CD14-positive monocyte (primary cell): ENCODE measurements around the gene MAK. TPM values are rescaled to one million over a fixed set of nuclear protein-coding genes. Genes with fewer than 3 reads are reported as not detected.

Experiments
- DNase-seq, 3 donors: peaks; one replicate each; pipeline ENCODE4 v3.0.0-alpha.2; 2011 to 2022
- H2AFZ ChIP-seq: 2 replicates; pipeline ENCODE4 v1.6.0; 2012; ENCODE audit warnings: mild to moderate bottlenecking, low read depth, low read length, inconsistent platforms; ENCODE audit not compliant: insufficient read depth, poor library complexity, severe bottlenecking
- H3K27ac ChIP-seq, 2 donors: 1 replicate in 1 of 2; 2 replicates in 1 of 2; pipeline ENCODE4 v1.5.1; 2012 to 2013; ENCODE audit warnings: low read length in 2 of 2, control low read depth in 1 of 2, inconsistent platforms in 1 of 2, low read depth in 1 of 2, mild to moderate bottlenecking in 1 of 2
- H3K27me3 ChIP-seq, 2 donors: one replicate each; pipeline versions ENCODE4 v1.6.0 to v1.6.1; 2011 to 2013; ENCODE audit warnings: low read length in 2 of 2; ENCODE audit not compliant: control insufficient read depth in 2 of 2, insufficient read depth in 2 of 2
- H3K36me3 ChIP-seq, 2 donors: replicated peaks in 1 of 2; 1 replicate in 1 of 2; 2 replicates in 1 of 2; pipeline versions ENCODE4 v1.5.1 to v1.6.1; 2012 to 2013; ENCODE audit warnings: low read length in 2 of 2, control low read depth in 1 of 2, inconsistent platforms in 1 of 2, mild to moderate bottlenecking in 1 of 2; ENCODE audit not compliant: insufficient read depth in 2 of 2, control insufficient read depth in 1 of 2
- H3K4me1 ChIP-seq, 2 donors: 1 replicate in 1 of 2; 2 replicates in 1 of 2; pipeline versions ENCODE4 v1.5.1 to v1.6.1; 2012 to 2013; ENCODE audit warnings: low read length in 2 of 2, control low read depth in 1 of 2, inconsistent platforms in 1 of 2, mild to moderate bottlenecking in 1 of 2, moderate library complexity in 1 of 2; ENCODE audit not compliant: insufficient read depth in 2 of 2, control insufficient read depth in 1 of 2
- H3K4me2 ChIP-seq: replicated peaks from 2 replicates; pipeline ENCODE3; 2012; ENCODE audit warnings: low read length, moderate library complexity, mild to moderate bottlenecking; ENCODE audit not compliant: poor library complexity, severe bottlenecking; ENCODE audit errors: extremely low read depth
- H3K4me3 ChIP-seq, 3 experiments: fragments of 200-600 bp in 1 of 3; sonication (generic) in 1 of 3; replicated peaks in 1 of 3; 1 replicate in 2 of 3; 2 replicates in 1 of 3; pipeline ENCODE4 v1.5.1; 2011 to 2013; ENCODE audit warnings: low read length in 3 of 3, mild to moderate bottlenecking in 3 of 3, control low read depth in 2 of 3, low read depth in 2 of 3, inconsistent platforms in 1 of 3, moderate library complexity in 1 of 3
- H3K79me2 ChIP-seq: 2 replicates; pipeline ENCODE4 v1.6.0; 2012; ENCODE audit warnings: mild to moderate bottlenecking, control low read depth, inconsistent platforms, low read length, moderate library complexity; ENCODE audit not compliant: insufficient read depth
- H3K9ac ChIP-seq: 2 replicates; pipeline ENCODE4 v1.6.0; 2017; ENCODE audit warnings: low read length, mild to moderate bottlenecking; ENCODE audit not compliant: insufficient read depth, poor library complexity, severe bottlenecking
- H3K9me3 ChIP-seq, 2 donors: replicated peaks in 1 of 2; 1 replicate in 1 of 2; 2 replicates in 1 of 2; pipeline versions ENCODE4 v1.5.1 to v1.6.1; 2012 to 2013; ENCODE audit warnings: low read length in 2 of 2, control low read depth in 1 of 2; ENCODE audit not compliant: control insufficient read depth in 1 of 2, insufficient read depth in 1 of 2
- H4K20me1 ChIP-seq: 2 replicates; pipeline ENCODE4 v1.6.0; 2012; ENCODE audit warnings: mild to moderate bottlenecking, low read length, control low read depth, moderate library complexity; ENCODE audit not compliant: insufficient read depth
- H3K27ac Mint-ChIP-seq, 7 donors: one replicate each; pipeline ENCODE4 v1.8.0; 2020; ENCODE audit warnings: mild to moderate bottlenecking in 7 of 7, mixed read lengths in 7 of 7, moderate library complexity in 6 of 7, inconsistent platforms in 2 of 7
- H3K27me3 Mint-ChIP-seq, 3 donors: one replicate each; pipeline ENCODE4 v1.8.0; 2021 to 2022; ENCODE audit warnings: low read depth in 3 of 3, mild to moderate bottlenecking in 3 of 3, mixed read lengths in 3 of 3, moderate library complexity in 3 of 3, inconsistent platforms in 1 of 3
- H3K36me3 Mint-ChIP-seq, 2 donors: one replicate each; pipeline ENCODE4 v1.8.0; 2020; ENCODE audit warnings: mixed read lengths in 2 of 2, inconsistent platforms in 1 of 2, mild to moderate bottlenecking in 1 of 2
- H3K4me1 Mint-ChIP-seq: one replicate; pipeline ENCODE4 v1.8.0; 2020; ENCODE audit warnings: mild to moderate bottlenecking, mixed read lengths
- H3K4me3 Mint-ChIP-seq, 2 donors: one replicate each; pipeline ENCODE4 v1.8.0; 2020; ENCODE audit warnings: mild to moderate bottlenecking in 2 of 2, mixed read lengths in 2 of 2, moderate library complexity in 1 of 2
- H3K9me3 Mint-ChIP-seq, 7 donors: one replicate each; pipeline ENCODE4 v1.8.0; 2020 to 2022; ENCODE audit warnings: mixed read lengths in 7 of 7, mild to moderate bottlenecking in 6 of 7, moderate library complexity in 6 of 7, inconsistent platforms in 2 of 7
- WGBS: methylation state at CpG from one replicate; pipeline ENCODE4 v1.1.5; 2013; ENCODE audit warnings: missing lambda C conversion rate; ENCODE audit not compliant: insufficient coverage; 5-methylcytosine and 5-hydroxymethylcytosine counted together
- intact Hi-C, 2 donors: fragments of 100-400 bp; cut with micrococcal nuclease; formaldehyde crosslinking; loops; one replicate each; pipeline versions ENCODE4 v1.15.0 to v1.15.1; 2023
- polyA plus RNA-seq, 3 donors: library from polyadenylated mRNA; depleted of rRNA in 1 of 3; unstranded in 2 of 3; stranded (reverse) in 1 of 3; fragments of 300-500 nt in 2 of 3; fragments of >200 nt in 1 of 3; fragmentation: Illumina TruSeq in 2 of 3; gene quantifications; 1 replicate in 2 of 3; 2 replicates in 1 of 3; pipeline ENCODE4 v1.2.3, GENCODE V29; 2012 to 2021
- TF ChIP-seq, protein P1 (sequence below): fragments of 200-600 bp; IDR thresholded peaks from one replicate; pipeline ENCODE4 v1.8.0; 2022; ENCODE audit warnings: antibody characterized with exemption, mild to moderate bottlenecking

MAK gene
- polyA plus RNA-seq, 3 donors, result 0.68 to 1.4 (median 0.76) TPM

DNA sequence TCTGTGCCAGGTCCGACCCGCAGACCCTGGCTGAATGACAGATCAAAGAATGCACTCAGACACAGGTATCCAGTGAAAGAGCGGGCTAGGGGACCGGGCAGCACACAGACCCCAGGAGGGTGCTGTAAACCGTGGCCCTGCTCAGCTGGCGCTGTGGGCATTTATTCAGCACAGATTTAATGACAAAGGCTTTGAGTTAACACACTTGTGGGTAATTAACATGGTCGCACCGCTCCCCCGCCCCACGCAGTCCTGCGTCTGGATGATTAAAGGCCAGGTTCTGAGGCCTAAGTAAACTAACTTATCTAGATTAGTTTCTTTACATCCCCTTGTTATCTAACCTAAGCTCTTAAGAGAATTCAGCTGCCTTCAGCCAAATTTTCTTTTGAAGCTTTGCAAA lies 3.5 kb downstream of the MAK start:
- peaks cover 0 to 6% of the 10 kb centered on the region in 2 donors for H3K36me3 Mint-ChIP-seq
- peaks cover 3 to 5% of the 10 kb centered on the region in 2 donors for H3K9me3 ChIP-seq
- H3K36me3 ChIP-seq, result no peaks in the 10 kb centered on the region
- no peak overlapping the region for H3K4me2 ChIP-seq
- no peaks in the 10 kb centered on the region for H3K79me2 ChIP-seq
- no peak overlapping the region for H2AFZ ChIP-seq
- H3K27ac ChIP-seq, result no peak overlapping the region
- DNase-seq, result no peak
- intact Hi-C loops, result no loop called here
- no peak overlapping the region for H3K27ac Mint-ChIP-seq
- peaks cover 26% of the 10 kb centered on the region for H3K4me1 Mint-ChIP-seq
- H3K27me3 ChIP-seq, result peaks cover 23 to 29% of the 10 kb centered on the region in 2 donors
- H3K9ac ChIP-seq, result no peak overlapping the region
- peaks cover 29 to 41% (median 30%) of the 10 kb centered on the region in 3 donors for H3K27me3 Mint-ChIP-seq
- H4K20me1 ChIP-seq, result no peaks in the 10 kb centered on the region
- TF ChIP-seq, protein P1, sequence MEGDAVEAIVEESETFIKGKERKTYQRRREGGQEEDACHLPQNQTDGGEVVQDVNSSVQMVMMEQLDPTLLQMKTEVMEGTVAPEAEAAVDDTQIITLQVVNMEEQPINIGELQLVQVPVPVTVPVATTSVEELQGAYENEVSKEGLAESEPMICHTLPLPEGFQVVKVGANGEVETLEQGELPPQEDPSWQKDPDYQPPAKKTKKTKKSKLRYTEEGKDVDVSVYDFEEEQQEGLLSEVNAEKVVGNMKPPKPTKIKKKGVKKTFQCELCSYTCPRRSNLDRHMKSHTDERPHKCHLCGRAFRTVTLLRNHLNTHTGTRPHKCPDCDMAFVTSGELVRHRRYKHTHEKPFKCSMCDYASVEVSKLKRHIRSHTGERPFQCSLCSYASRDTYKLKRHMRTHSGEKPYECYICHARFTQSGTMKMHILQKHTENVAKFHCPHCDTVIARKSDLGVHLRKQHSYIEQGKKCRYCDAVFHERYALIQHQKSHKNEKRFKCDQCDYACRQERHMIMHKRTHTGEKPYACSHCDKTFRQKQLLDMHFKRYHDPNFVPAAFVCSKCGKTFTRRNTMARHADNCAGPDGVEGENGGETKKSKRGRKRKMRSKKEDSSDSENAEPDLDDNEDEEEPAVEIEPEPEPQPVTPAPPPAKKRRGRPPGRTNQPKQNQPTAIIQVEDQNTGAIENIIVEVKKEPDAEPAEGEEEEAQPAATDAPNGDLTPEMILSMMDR, result no peak
- WGBS, result 98% methylated on average over 9 of the region's 11 CpGs
- H3K9me3 Mint-ChIP-seq, result peaks cover 0 to 14% (median 6%) of the 10 kb centered on the region in 7 donors
- no peak overlapping the region for H3K4me3 ChIP-seq
- H3K4me1 ChIP-seq, result peaks cover 29 to 37% of the 10 kb centered on the region in 2 donors
- peak overlapping the region in 1 of 2 donors; percentile 27 for H3K4me3 Mint-ChIP-seq

GRCh38 chr6:10831609-10832008 lies 6.7 kb downstream of the MAK start:
- Histone ChIP-seq H3K27me3 (peaks cover 12 to 18% of the 10 kb centered on the region in 2 donors), H3K9ac (no peak overlapping the region), H3K4me2 (no peak overlapping the region), H3K4me1 (peaks cover 10% of the 10 kb centered on the region in 2 donors), H3K36me3 (no peaks in the 10 kb centered on the region), H3K9me3 (peaks cover 3 to 5% of the 10 kb centered on the region in 2 donors), H3K4me3 (no peak overlapping the region), H2AFZ (no peak overlapping the region), H3K79me2 (no peaks in the 10 kb centered on the region), H4K20me1 (no peaks in the 10 kb centered on the region), H3K27ac (no peak overlapping the region)
- Mint-ChIP-seq H3K4me3 (no peak overlapping the region), H3K27ac (peak overlapping the region in 3 of 7 donors; percentile 8 to 40 (median 35)), H3K27me3 (peaks cover 15 to 25% (median 18%) of the 10 kb centered on the region in 3 donors), H3K36me3 (peaks cover 1 to 3% of the 10 kb centered on the region in 2 donors), H3K4me1 (peaks cover 6% of the 10 kb centered on the region), H3K9me3 (peaks cover 0 to 11% (median 6%) of the 10 kb centered on the region in 7 donors)
- DNase-seq, result peak; percentile 47 to 71 (median 56)
- intact Hi-C loops, result no loop called here
- 100% methylated on average over 1 of the region's 2 CpGs for WGBS
- TF ChIP-seq, protein P1, result no peak
